Fibroblast of skin of left biceps (primary cell): ENCODE results near the gene DCC.

Experiments used
- DNase-seq, 2 experiments: peaks; one replicate each; pipeline ENCODE4 v3.0.0-alpha.2; 2013; ENCODE audit warnings: low read depth in 2 of 2

DCC gene

GRCh38 chr18:53191634-53192033 lies 851.6 kb downstream of the DCC start:
- DNase-seq: no peak

GRCh38 chr18:53193870-53194269 lies 853.9 kb downstream of the DCC start:
- no peak for DNase-seq

DNA sequence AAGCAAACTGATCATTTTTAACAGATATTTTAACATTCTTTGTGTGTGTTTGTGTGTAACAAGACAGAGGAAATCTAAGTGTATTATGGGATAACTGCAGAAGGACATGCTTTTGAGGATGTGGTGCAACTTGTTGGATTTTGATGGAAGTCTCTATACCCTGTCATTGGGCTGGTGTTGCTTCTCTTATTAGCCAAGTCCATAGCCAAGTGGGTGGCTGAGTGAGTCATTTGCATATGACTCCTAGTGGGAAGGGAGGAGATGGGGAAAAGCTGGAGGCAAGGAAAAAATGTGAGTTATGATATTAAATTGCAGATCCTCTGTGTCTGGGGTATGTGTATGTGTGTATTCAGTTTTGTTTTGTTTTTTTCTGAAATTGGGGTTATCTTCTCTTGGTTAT lies 879.9 kb downstream of the DCC start:
- no peak for DNase-seq

DNA sequence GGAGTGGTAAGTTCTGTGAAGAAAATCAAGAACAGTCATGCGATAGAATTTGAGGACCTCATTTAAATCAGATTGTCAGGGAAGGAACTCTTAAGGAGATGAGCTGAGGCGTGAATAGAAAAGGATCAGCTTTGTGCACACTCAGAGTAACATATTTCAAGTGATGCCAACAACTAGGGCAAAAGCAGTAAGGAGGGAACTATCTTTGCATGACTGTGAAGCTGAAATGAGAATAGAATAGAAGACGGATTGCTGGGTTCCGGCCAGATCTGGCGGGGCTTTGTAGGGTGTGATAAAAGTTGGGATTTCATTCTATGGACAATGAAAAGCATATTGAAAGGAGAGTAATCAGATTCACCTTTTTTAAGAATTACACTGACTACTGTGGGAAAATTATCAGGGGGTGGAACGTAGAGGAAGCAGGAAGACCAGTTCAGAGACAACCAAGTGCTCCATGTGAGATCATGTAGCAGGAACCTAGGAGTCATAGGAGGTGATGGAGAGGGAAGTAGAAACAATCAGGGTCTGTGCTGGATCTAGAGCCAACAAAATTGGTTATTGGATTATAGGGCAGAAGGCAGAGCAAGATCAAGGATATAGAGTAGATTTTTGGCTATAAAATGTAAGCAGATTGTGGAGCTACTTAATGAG lies 884.3 kb downstream of the DCC start:
- no peak for DNase-seq

DNA sequence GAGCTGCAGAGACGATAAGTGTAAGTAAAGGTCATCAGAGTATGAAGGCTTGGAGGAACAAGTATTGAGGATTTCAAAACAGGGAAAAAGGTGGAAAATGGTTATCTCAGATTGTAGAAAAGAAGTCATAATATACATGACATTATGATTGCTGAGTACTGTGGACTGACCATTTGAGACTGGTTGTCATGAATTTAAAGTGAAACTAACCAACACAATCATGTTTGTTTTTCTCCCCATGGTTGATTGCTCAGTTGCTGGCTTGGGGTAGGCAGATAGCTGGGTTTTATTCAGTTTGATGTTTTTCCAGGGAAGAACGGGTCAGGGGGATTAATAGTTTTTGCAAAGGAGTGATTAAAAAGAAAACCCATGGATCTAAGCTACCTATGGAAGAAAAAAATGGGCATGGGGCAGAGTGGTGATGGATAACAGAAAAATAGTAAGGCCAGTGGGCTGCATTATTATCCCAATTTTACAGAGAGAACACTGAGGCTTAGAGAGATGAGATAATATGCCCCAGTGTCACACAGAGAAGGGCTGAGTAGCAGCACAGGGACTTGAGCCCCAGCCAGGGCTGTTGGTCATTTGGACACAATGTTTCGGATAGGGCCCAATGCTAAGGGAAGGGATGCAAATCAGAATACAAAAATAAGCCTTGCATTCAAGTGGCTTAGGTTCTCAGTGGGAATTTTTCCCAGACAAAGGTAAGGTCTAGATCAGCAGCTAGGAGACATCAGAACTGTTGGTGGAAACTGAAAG lies 885.7 kb downstream of the DCC start:
- DNase-seq: no peak

GRCh38 chr18:53234610-53235009 lies 894.6 kb downstream of the DCC start:
- no peak for DNase-seq

GRCh38 chr18:53241161-53241560 lies 901.2 kb downstream of the DCC start:
- no peak for DNase-seq

- DNase-seq: no peak
These were observed 913.8 kb downstream of the DCC start for GRCh38 chr18:53253789-53254188.

DNA sequence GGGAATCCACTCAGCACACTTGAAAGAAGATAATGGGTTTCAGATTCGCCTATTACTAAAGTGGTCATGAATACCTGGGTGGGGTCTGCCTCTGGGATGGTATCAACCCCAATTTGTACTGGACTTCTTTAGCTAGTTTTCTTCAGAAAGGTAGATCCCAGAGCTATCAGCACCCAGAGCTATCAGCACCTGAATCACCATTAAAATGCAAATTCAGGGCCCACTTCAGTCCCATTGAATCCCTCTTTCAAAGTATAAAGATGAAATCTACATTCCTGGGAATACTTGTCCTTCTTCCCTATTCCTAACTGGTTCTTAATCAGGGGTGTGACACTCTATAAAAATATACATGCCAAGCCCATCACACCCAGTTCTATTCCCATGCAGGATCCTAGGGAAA lies 914.3 kb downstream of the DCC start:
- no peak for DNase-seq

DNA sequence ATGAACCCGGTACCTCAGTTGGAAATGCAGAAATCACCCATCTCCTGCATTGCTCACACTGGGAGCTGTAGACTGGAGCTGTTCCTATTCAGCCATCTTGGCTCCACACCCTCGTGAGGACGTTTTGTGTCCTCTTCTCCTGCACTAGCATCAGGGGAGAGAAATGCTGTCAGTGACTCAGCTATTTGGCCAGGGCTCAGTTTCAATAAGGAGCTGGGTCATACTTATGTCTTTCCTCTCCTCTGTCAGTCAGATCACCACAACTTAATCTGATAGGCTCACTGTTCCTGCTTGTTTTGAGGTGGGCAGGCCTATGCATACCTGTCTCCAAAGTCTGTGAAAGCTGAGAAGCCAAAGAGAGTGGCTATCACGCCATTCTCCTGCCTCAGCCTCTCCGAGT lies 921.2 kb downstream of the DCC start:
- no peak for DNase-seq

DNA sequence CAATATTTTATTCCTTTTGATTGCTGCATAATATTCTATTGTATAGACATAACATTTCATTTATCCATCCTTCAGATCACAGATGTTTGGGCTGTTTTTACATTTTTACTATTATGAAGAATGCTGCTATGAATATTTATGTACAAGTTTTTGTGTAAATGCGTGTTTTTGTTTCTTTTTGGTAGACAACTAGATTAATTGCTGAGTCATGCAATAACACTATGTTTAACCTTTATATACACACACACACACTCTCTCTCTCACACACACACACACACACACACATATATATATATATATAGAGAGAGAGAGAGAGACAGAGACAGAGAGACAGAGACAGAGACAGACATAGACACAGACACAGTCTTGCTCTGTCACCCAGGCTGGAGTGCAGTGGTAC lies 926.9 kb downstream of the DCC start:
- DNase-seq: no peak

DNA sequence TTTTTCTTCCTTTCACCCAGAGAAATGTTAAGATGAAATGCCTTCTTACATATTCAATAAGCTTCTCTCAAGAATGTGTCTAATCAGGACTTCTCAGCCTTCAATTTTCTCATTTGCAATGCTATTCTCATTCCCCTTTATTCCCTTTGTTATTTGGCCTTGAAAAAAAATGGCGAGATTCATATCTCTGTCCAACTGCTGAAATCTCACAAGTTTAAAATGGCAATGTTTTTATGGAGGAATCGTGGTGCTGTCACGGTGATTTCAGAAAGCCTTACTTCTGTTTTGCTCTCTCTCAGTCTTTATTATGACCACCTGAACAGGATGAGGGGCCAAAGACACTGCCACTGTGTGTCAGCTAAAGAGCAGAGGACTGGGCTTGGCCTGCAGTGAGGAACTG lies 928.5 kb downstream of the DCC start:
- no peak for DNase-seq

DNA sequence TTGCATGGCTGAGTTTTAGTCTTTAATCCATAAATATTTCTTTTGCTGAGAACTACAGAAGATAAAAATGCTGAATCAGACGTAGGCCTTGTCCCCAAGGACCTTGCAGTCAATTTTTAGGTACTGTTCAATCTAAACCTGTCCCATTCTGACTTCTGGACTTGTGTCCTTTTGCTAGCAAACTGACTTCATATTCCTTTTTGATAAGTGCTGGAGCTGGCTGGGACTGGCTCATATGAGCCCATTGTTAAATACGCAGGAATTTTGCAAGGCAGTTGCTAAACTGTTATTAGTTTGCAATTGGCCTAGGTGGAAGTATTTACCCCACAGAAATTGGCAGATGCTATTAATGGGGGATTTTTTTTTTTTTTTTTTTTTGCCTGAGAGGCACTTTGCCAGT lies 941.4 kb downstream of the DCC start:
- no peak for DNase-seq

GRCh38 chr18:53283708-53284107 lies 943.7 kb downstream of the DCC start:
- DNase-seq: no peak

GRCh38 chr18:53305461-53305860 lies 965.5 kb downstream of the DCC start:
- DNase-seq: no peak

DNA sequence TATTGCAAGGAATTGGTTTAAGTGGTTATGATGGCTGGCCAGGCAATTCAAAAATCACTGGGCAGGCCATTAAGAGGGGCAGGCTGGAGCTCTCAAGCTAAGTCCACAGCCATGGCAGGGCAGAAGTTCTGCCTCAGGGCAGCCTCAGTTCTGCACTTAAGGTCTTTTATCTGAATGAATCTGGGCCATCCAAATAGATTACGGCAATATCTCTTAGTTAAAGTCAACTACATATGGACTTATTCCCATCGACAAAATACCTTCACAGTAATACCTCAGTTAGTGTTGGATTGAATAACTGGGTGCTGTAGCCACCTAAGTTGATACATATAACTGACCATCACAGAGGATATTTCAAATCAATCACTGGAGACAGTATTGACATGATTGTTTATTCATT lies 979.6 kb downstream of the DCC start:
- no peak for DNase-seq

DNA sequence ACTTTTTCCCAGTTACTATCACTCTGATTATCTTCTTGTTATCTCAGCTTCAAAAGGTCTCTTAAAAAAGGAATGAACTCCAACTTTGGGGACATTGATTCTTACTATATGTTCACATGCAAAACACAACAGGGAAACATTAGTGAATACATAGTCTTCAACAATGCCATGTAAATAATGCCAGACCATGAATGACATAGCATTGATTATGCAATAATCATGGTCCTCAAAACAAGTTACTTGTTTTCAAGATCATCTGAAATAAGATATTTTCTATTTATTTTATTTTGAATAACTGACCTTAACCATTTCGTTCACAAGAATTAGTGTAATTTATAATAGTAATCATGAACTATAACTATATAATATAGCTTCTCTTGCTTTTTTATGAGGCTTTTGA lies 982.2 kb downstream of the DCC start:
- no peak for DNase-seq

DNA sequence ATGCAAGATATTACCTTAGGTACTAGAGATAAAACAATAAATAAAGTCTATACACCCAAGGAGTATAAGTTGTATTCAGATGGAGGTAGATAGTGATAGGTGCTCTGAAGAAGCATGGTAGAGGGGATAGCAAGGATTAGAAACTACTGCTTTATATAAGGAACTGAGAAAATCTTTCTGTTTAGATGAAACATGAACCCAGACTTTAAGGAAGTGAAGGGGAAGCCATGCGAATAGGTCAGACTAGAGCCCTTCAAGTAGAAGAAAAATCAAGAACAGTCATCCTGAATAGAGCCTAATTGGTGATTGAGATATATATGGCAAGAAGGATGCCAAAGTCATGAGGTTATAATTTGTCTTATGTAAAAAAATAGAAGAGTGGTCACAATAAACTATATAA lies 984.4 kb downstream of the DCC start:
- DNase-seq: no peak

DNA sequence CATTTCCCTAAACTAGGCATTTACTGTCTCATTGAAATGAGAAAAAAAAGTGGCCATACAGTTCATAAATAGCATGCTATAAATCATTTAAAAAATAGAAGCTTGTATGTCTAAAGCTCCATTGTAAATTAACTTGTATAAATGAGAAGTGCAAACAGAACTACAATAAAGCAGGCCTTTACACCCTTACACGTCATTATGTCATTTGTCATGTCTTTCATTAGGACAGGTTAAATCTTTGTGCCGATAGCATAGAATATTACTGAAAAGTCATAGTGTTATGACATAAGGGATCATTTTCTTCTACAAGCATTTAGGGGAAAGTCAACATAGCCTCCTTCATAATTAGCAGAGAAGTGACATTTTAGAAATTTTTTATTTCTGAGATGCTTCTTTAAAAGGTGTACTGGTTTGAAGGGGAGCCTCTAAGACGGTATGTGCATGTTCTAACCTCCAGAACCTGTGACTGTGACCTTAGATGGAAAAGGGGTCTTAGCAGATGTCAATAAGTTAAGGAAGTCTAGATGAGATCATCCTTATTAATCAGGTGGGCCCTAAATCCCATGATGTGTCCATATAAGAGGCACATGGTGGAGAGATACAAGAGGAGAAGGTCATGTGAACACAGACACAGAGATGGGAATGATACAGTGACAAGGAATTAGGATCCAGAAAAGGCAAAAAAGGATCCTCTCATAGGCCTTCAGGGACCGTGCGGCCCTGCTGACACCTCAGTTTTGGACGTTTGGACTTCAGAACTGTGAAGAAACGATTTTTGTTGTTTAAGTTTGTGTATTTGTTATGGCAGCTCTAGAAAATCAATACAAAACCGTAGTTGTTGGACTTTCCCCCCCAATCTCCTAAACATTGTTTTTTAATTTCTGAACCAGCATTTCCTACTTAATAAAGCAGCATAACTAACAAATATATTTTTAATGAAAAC lies 1020.8 kb downstream of the DCC start:
- no peak for DNase-seq

DNA sequence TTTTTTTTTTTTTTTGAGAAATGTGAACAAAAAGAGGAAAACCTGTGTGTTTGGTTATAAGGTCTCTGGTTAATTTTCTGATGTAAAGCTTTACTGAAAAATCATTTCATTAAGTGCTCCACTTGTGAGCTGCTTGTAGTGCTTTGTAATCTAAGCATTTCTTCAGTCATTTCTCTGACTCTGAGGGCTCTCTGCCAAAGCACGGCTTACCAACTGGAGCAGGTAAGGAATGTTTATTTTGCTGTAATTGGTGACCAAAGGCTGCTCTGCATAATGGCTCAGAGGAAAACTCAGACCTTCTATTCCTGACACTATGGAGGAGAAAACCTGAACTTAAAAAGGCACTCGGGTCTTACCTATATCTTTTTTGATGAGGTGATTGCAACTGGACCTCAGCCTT lies 1035.6 kb downstream of the DCC start:
- no peak for DNase-seq

DNA sequence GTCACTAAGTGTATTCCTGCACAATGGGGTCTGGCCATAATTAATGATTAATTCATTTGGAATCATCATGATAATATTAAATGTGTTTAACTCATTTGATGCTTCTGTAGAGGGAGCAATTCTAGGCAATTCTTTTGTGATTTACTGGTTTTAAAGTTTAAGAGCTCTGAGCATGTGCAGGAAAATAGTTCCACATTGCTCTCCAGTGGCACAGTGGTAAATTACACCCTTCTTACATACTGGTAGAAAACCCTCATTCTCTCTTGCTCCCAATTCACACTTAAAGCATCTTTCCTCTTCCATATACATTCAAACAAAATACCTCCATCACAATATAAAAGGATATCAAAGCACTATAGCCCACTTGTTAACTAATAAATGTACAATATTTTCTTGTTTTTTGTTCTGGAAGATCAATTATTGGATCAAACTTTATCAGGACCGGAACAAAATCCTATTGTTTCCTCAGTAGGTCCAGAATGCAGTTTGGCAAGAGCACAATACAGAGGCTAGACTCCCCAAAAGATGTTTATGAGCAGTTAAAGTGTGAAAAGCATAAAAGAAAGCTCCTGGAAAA lies 1040.2 kb downstream of the DCC start:
- DNase-seq: no peak

- DNase-seq: no peak
These were observed 1042.9 kb downstream of the DCC start for GRCh38 chr18:53382870-53383269.
